HepG2 (cell line): ENCODE data around the gene ATXN1L. TPM values are rescaled to one million over a fixed set of nuclear protein-coding genes. Genes with fewer than 3 reads are reported as not detected.

Experiments used
- CSRNP1 ChIP-seq: sonication (generic); formaldehyde crosslinking; IDR thresholded peaks from 2 replicates; pipeline ENCODE4 v1.8.1; 2023; ENCODE audit warnings: mild to moderate bottlenecking, missing genetic modification reagents
- ETS1 ChIP-seq: sonication (generic); formaldehyde crosslinking; IDR thresholded peaks from 2 replicates; pipeline ENCODE4 v1.4.0; 2020; ENCODE audit warnings: missing genetic modification reagents
- IRF2 ChIP-seq: IDR thresholded peaks from 2 replicates; pipeline ENCODE4 v1.6.1; 2018; ENCODE audit warnings: missing genetic modification reagents, missing compliant biosample characterization
- MYC ChIP-seq: sonication (generic); formaldehyde crosslinking; IDR thresholded peaks from 2 replicates; pipeline ENCODE4 v1.9.0; 2021; ENCODE audit warnings: missing genetic modification reagents, borderline replicate concordance
- RXRB ChIP-seq: IDR thresholded peaks from 2 replicates; pipeline ENCODE4 v1.6.1; 2016; ENCODE audit warnings: borderline replicate concordance, missing genetic modification reagents, missing compliant biosample characterization
- ZHX1 ChIP-seq: sonication (generic); formaldehyde crosslinking; IDR thresholded peaks from 2 replicates; pipeline ENCODE4 v1.8.1; 2022; ENCODE audit warnings: low read depth, mild to moderate bottlenecking, missing genetic modification reagents
- ZNF383 ChIP-seq: sonication (generic); formaldehyde crosslinking; IDR thresholded peaks from 2 replicates; pipeline ENCODE4 v1.4.0; 2020; ENCODE audit warnings: missing genetic modification reagents, mild to moderate bottlenecking, borderline replicate concordance
- ZNF549 ChIP-seq: sonication (generic); formaldehyde crosslinking; IDR thresholded peaks from 2 replicates; pipeline ENCODE4 v1.5.0; 2020; ENCODE audit warnings: missing genetic modification reagents
- ZNF569 ChIP-seq: sonication (generic); formaldehyde crosslinking; IDR thresholded peaks from 2 replicates; pipeline ENCODE4 v1.5.0; 2020; ENCODE audit warnings: mild to moderate bottlenecking, missing genetic modification reagents, moderate library complexity, borderline replicate concordance
- ZNF773 ChIP-seq: sonication (generic); formaldehyde crosslinking; IDR thresholded peaks from 2 replicates; pipeline ENCODE4 v1.4.0; 2020; ENCODE audit warnings: missing genetic modification reagents, borderline replicate concordance
- polyA plus RNA-seq, 8 experiments: library from polyadenylated mRNA; depleted of rRNA in 3 of 8; stranded (reverse) in 7 of 8; unstranded in 1 of 8; fragments of >200 nt; fragmentation: Illumina TruSeq in 4 of 8; extraction: Trizol in 4 of 8; gene quantifications; 2 replicates each; pipeline versions ENCODE4 v1.2.1 to v1.2.3, GENCODE V29; 2011 to 2016; ENCODE audit warnings: low read depth in 4 of 8, missing spikeins in 1 of 8, mixed read lengths in 1 of 8; ENCODE audit not compliant: insufficient read depth in 1 of 8
- total RNA-seq, 5 experiments: library from RNA; depleted of rRNA; stranded (reverse); fragments of >200 nt; fragmentation: Illumina TruSeq; extraction: Trizol; gene quantifications; 2 replicates each; pipeline ENCODE4 v1.2.3, GENCODE V29; 2016; ENCODE audit warnings: low read depth in 1 of 5
- TF ChIP-seq, protein P1 (sequence below): sonication (generic); formaldehyde crosslinking; IDR thresholded peaks from 2 replicates; pipeline ENCODE4 v1.4.0; 2020; ENCODE audit warnings: mild to moderate bottlenecking, missing genetic modification reagents

Gene ATXN1L
- total and polyA plus RNA-seq, 2 of the 13 experiments (the other 11 are each of a cell fraction or from before 2014, with no cell fraction given), result 20.0 to 22.4 TPM

GRCh38 chr16:71845639-71846430 is at the start of gene ATXN1L (continued):
- TF ChIP-seq ETS1 (CRISPR knock-in tag) (0 out of 2 replicates have a peak, but pooled peaks have one; percentile 50), ZHX1 (peak; percentile 94), IRF2 (CRISPR knock-in tag) (peak; percentile 84), ZNF773 (no peak; the same call in 1 of the 2 replicates), ZNF569 (CRISPR knock-in tag) (no peak), RXRB (CRISPR knock-in tag) (peak; percentile 81), ZNF549 (CRISPR knock-in tag) (no peak; the same call in 1 of the 2 replicates), ZNF383 (CRISPR knock-in tag) (no peak; the same call in 1 of the 2 replicates), MYC (CRISPR knock-in tag) (peak; percentile 86), CSRNP1 (CRISPR knock-in tag) (no peak; the same call in 1 of the 2 replicates)
- TF ChIP-seq, protein P1, sequence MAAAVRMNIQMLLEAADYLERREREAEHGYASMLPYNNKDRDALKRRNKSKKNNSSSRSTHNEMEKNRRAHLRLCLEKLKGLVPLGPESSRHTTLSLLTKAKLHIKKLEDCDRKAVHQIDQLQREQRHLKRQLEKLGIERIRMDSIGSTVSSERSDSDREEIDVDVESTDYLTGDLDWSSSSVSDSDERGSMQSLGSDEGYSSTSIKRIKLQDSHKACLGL, result peak; percentile 22; the same call in 1 of the 2 replicates
